22Rv1 (cell line): Measurements from ENCODE around the gene ILF3.

ENCODE experiments used
- ZFX ChIP-seq: fragments of 450-650 bp; IDR thresholded peaks from 2 replicates; pipeline ENCODE4 v1.6.1; 2017; ENCODE audit warnings: antibody characterized with exemption, borderline replicate concordance
- TF ChIP-seq, protein P1 (sequence below): fragments of 450-650 bp; IDR thresholded peaks from 2 replicates; pipeline ENCODE4 v1.5.1; 2017; ENCODE audit warnings: mild to moderate bottlenecking

- TF ChIP-seq, protein P1, sequence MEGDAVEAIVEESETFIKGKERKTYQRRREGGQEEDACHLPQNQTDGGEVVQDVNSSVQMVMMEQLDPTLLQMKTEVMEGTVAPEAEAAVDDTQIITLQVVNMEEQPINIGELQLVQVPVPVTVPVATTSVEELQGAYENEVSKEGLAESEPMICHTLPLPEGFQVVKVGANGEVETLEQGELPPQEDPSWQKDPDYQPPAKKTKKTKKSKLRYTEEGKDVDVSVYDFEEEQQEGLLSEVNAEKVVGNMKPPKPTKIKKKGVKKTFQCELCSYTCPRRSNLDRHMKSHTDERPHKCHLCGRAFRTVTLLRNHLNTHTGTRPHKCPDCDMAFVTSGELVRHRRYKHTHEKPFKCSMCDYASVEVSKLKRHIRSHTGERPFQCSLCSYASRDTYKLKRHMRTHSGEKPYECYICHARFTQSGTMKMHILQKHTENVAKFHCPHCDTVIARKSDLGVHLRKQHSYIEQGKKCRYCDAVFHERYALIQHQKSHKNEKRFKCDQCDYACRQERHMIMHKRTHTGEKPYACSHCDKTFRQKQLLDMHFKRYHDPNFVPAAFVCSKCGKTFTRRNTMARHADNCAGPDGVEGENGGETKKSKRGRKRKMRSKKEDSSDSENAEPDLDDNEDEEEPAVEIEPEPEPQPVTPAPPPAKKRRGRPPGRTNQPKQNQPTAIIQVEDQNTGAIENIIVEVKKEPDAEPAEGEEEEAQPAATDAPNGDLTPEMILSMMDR = no peak
- TF ChIP-seq ZFX = no peak
Observed at GRCh38 chr19:10643968-10644259, 10.2 kb upstream of the ILF3 start.
